NCI-H2196 treated with DMSO at 0.1 percent for 48 hours (cell line): ENCODE data around the gene C3orf22.

Experiments used
- DNase-seq: peaks from one replicate; lab custom pipeline; 2025; ENCODE audit not compliant: unreplicated experiment; lab: John Stamatoyannopoulos, UW

The C3orf22 gene

GRCh38 chr3:126516152-126516935, 42.4 kb downstream of the C3orf22 start:
- no peak for DNase-seq

- no peak for DNase-seq
These were observed 43.5 kb downstream of the C3orf22 start for GRCh38 chr3:126515066-126515706.

- no peak for DNase-seq
These were observed 44.6 kb downstream of the C3orf22 start for GRCh38 chr3:126514161-126514560.

GRCh38 chr3:126512916-126513650, 45.6 kb downstream of the C3orf22 start:
- DNase-seq, result no peak

GRCh38 chr3:126512026-126512425, 46.7 kb downstream of the C3orf22 start:
- no peak for DNase-seq

- no peak for DNase-seq
These were observed 47.4 kb downstream of the C3orf22 start for GRCh38 chr3:126511291-126511690.

GRCh38 chr3:126510308-126510910, 48.3 kb downstream of the C3orf22 start:
- DNase-seq, result no peak

- no peak for DNase-seq
These were observed 49.0 kb downstream of the C3orf22 start for GRCh38 chr3:126509597-126510307.

- no peak for DNase-seq
These were observed 50.2 kb downstream of the C3orf22 start for GRCh38 chr3:126508564-126508964.

GRCh38 chr3:126507886-126508285, 50.8 kb downstream of the C3orf22 start:
- no peak for DNase-seq

- DNase-seq, result no peak
These were observed 55.0 kb downstream of the C3orf22 start for GRCh38 chr3:126503701-126504100.

GRCh38 chr3:126502656-126503055, 56.1 kb downstream of the C3orf22 start:
- DNase-seq, result no peak

- DNase-seq, result no peak
These were observed 57.0 kb downstream of the C3orf22 start for GRCh38 chr3:126501736-126502135.

GRCh38 chr3:126501054-126501453, 57.7 kb downstream of the C3orf22 start:
- no peak for DNase-seq

- DNase-seq, result no peak
These were observed 58.7 kb downstream of the C3orf22 start for GRCh38 chr3:126500016-126500415.
